ENCODE data around the gene UBE2D1. TPM values are rescaled to one million over a fixed set of nuclear protein-coding genes. Genes with fewer than 3 reads are reported as not detected.

The UBE2D1 gene
- polyA plus RNA-seq, 5 donors, result 26.8 to 45.4 (median 33.6) TPM

DNA sequence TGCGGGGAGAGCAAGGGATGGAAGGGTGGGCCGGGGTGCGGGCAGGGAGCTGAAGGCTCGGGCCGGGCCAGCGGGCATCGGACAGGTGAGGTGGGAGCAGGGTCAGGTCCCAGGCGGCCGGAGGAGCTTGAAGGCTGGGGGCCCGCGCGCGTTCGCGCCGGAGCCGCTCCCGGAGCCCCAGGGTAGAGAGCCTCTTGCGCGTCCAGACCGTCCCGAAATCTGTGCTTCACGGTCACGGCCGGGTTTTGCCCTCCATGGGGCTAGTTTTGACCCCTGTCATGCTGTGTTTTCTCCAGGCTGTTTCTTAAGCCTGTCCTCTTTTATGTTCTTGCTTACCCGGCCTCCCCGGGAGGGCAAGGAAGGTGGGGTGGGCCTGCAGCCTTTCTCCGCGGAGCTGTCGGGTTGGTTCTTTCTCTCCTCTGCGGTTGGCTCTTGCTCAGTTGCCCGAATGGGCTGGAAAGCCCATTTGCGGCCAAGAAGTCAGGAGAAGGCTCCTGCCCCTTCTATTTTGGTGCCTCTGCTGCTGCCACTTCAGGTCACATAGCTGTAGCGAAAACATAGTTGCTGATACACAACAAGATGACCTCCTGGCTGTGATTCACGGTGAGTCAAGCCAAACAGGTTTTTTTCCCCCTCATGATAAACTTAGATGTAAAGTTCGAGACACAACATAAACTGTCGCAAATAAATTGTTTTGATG, 650 bp downstream of the UBE2D1 start:
- peak in 1 of 2 donors; percentile 27 for DNase-seq

DNA sequence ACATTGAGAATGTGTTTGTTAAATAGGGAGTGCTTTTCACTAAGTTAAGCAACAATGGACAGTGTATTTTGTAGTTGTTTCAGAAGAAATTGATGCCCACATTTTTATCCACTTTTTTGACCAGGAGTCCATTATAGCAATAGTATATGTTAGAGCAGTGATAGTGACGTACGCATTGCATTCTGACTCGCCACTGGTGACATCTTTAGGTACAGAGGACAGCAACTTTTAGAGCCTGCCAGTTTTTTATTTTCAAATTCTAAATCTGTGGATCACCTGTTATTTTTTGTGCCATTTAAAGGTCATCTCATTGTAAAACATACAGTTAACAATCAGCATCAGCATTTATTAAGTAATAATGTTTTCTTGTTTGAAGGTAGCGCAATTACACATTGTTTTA, 1.4 kb downstream of the UBE2D1 start:
- DNase-seq, result no peak

DNA sequence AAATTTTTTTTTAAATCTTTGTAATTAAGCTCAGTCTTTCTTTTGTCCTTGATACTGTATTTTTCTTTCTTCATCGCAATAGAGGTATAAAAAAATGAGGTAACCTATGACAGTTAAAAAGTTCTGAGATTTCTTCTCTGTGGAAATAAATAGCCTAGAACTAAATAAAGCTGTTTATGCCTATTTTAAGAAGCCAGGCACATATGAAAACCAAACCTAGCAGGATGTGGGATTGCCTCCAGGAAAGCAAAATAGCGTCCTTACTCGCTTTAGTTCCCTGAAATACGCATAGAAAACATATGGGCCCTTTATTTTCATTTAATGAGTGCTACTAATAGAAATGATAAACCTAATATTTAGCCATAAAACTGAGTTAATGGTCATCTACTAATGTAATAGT, 6.6 kb downstream of the UBE2D1 start:
- no peak for DNase-seq

DNA sequence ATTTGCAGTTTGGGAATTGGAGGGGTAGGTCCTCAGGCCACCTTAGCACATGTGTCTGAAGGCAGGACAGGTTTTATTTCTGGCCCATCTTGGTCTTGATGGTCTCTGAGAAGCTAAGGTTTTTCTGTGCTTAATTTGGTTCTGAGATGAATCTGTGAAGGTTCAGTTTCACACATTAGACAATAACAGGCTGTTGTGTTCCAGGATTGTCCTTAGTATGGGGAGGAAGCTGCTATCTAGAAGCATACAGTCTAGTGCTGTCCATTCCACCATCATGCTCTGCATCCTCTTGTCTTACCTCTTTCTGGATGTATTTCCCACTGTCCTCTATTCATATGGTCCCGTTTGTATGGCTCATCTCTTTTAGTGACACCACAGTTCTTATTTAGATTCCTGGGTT, 7.1 kb downstream of the UBE2D1 start:
- DNase-seq, result no peak

DNA sequence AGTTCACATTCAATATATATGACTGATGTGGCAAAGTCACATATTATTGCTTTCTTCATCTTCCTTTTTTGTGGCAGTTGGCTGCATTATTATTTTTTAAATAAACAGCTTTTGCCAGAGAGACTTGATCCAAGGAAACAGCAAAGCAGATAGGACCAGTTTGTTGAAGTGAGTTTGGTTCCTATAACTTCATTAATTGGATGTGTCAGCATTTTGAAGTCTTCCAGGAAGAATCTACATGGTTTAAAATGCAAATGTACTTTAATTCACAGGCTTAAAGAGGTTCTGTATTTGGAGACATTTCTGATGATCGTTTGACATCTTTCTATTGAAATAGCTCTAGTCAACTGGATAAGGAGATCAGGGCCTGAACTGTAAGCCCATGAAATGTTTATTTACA, 13.2 kb downstream of the UBE2D1 start:
- DNase-seq, result no peak

DNA sequence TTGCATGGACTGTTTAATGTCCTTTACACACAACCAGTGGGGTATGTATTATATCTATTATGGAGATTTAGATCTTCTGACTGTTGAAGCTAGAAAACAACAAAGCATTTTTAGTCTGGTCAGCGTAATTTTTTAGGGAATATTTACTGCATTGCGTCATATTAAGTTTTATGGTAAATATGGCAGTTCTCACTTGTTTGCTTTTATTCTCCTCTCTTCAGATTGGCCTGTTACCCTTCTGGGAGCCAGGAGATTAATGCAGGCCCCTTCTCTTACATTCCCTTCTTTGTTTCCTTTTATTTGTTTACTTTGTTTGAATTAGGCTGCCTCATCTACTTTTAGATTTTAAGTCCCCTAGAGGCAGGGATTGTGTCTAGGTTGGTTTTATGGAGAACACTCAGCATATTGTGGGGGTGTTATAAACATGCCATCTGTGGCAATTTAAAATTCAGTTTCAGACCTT, 13.8 kb downstream of the UBE2D1 start:
- DNase-seq, result no peak

DNA sequence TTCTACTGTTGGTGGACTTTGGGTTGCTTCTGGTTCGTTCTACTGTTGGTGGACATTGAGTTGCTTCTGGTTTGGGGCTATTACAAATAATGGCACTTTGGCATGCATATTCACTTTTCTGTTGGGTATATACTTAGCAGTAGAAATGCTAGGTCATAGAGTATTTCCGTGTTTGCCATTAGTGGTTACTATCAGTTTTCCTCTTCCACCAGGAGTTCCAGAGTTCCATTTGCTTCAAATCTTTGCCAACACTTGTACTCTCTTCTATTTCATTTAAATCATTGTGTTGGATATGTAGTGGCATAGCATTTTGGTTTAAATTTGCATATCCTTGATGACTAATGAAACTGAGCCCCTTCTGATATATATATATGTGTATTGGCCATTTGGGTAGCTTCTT, 15.2 kb downstream of the UBE2D1 start:
- DNase-seq, result no peak

DNA sequence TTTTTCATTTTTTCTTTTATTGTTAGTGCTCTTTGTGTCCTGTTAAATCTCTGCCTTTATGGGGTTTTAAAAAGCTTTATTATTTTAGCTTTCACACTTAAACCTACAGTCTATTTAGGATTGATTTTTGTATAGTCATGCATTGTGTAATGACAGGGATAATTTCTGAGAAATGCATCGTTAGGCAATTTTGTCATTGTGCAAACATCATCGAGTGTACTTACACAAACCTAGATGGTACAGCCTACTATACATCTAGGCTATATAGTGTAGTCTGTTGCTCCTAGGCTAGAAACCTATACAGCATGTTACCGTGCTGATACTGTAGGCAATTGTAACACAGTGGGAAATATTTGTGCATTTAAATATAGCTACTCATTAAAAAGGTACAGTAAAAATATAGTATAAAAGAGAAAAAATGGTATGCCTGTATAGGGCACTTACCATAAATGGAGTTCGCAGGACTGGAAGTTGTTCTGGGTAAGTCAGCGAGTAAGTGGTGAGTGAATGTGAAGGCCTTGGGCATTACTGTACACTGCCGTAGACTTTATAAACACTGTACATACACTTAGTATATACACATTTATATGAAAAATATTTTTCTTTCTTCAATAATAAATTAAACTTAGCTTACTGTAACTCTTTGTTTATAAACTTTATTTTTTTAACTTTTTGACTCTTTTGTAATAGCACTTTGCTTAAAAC, 16.0 kb downstream of the UBE2D1 start:
- no peak for DNase-seq

DNA sequence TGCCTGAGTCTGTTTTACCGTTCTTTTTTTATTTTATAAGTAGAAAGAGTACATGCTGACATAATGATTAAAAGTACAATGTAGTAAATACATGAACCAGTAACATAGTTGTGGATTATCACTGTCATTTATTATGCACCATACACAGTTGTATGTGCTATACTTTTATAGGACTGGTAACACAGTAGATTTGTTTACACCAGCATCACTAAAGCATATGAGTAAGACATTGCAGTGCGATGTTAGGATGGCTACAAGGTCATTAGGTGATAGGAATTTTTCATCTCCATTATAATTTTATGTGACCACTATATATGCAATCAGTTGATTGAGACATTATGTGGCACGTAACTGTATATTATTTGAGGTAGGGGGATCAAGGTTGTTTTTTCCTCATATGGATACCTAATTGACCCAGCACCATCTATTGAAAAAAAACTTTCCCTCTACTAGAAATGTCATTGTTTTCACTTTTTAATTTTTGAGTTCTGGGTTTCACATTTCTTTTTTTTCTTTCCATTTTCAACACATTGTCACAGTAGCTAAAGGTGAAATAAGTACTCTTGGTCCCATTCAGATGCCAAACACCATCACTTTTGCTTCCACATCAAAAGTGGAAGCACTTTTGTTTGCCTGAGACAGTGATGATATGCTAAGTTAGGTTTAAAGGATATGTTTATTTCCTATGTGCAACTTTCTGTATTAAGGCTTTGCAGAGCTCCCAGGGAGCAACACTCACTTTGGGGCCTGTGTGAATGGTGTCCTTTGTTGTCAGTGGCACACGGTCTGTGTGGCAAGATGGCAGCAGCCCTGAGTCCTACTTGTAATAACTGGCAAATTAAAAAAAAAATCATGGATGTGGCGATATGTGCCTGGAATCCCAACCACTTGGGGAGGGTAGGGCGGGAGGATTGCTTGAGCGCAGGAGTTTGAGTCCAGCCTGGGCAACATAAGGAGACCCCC, 17.1 kb downstream of the UBE2D1 start:
- DNase-seq, result no peak

DNA sequence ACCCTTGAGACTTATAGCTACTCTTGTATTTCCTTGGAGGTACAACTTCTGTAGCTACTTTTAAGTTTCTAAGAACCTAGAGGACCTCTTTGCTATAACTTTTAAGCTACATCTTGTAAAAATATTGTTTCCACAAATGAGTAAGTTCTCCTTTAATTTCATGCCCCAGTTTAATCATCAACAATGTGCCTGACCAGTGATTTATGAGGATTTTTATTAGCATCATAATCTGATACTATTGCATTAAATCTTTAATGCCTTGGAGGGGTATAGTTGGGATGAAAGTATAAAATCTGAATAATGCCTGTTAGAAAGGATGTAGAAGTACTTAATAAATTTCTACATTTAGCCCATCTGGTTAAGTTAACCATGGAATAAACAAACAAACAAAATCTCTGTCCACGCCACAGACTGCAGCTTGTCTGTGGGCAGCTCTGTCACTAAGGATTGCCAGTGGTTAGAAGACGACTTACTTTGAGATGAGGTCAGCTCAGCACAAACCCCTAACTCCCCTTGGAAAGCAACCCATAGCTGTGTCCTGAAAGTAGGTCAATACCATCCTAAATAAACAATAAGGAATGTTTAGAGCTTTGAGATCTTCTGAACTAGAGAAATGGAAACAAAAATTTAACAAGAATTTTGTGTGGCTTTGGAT, 18.3 kb downstream of the UBE2D1 start:
- no peak for DNase-seq

DNA sequence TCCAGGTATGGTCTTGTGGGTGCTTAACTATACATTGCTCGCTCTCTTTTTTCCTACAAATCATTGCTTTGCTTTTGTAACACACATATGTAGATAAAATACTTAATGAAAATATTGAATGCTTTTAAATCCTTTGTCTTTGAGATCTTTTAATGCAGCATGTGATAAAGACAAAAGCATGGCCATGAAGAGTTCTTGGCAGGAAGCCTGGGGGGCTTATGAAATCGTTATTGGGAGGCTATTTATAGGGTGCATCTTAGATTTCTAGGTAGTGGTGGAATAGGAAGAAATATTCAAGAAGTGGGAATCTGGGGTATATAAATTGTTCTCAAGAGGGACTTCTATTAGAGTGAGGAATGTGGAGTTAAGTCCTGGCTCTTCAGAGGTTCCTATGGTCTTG, 21.9 kb downstream of the UBE2D1 start:
- DNase-seq, result no peak

DNA sequence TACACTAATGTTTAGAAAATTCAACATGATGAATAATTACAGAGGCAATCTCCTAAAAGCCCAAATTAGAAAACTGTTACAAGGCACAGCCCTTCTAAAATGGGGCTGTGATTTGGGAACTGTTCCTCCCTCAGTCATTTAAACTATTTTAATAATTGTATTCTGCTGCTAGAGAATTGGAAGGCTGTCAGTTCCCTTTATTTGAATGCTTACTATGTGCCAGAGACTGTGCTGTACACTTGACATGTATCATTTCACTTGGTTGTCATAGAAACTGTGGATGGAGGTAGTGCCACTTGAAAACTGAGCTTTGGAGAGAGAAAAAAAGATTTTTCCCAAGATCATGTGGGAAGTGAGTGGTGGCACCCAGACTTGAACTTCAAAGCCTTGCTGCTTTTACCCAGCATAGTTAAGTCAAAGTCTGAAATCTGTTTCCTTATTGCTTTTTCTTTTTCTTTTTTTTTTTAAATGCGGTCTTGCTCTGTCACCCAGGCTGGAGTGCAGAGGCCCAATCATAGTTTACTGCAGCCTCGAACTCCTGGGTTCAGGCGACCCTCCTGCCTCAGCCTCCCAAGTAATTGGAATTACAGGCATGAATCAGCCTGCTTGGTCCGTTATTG, 23.6 kb downstream of the UBE2D1 start:
- no peak for DNase-seq

DNA sequence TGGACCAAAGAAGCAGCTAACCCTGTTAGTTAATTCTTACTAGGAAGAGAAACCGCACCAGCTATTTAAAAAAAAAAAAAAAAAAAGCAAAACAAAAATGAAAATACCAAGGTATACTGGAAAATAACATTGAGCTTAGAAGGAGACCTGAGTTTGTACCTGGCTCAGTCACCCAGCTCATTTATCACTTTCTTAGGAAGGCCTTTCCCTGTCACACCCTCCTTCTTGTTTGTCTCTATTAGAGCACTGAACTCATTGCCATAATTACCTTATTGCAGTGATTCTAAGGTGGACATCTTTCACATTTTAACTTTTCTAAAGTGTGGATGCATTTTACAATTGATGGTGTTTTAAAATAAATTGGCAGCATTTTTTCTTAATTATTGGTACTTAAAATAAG, 24.1 kb downstream of the UBE2D1 start:
- no peak for DNase-seq

DNA sequence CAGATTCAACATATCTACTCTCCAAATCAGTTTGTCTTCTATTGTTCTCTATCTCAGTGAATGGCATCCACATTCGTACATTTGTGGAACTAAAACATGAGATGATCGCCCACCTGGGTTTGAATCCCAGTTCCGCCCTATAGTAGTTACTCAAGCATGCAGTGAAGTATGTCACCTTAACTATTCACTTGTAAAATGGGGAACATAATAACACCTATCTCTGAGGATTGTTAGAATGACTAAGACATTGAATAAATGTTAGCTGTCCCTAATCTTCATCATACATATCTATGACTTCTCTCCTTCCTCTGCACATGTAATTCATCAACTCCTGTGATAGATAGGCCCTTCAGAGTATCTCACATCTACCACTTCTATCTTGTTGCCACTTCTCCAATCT, 24.7 kb downstream of the UBE2D1 start:
- DNase-seq, result no peak

DNA sequence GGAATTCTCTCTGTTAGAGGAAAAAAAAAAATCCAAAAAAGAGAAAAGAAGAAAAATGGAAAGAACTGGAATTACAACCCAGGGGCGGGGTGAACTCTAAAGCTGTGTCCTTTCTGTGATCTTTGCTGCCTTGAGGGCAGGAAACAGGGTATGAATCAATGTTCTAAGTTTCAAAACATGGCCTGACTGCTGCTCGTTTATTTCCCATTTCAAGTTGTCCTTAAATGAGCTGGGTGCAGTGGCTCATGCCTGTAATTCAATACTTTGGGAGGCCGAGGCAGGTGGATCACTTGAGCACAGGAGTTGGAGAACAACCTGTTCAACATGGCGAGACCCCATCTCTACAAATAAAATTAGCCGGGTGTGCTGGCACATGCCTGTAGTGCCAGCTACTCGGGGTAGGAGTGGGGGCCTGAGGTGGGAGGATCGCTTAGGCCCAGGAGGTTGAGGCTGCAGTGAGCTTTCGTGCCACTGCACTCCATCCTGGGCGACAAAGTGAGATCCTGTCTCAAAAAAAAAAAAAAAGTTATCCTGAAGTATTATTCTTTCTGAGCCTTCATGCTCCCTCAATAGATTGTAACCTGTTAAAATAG, 25.7 kb downstream of the UBE2D1 start:
- no peak for DNase-seq

DNA sequence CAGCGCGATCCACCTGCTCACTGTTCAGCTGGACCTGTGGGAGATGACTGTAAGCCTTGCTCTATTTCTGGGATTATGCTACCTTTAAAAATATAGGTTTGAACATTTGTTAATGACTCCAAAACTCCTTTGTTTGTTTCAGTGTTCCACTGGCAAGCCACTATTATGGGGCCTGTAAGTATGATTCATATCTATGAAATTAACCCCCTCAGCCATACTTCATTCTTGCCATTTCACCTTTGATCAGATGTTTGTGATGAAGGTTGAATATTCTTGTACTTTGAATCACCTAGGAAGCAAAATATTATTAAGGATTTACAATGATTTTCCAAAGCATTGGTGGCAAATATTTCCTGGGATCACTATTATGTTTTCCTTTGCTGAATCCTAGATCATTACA, 26.5 kb downstream of the UBE2D1 start:
- DNase-seq, result no peak

DNA sequence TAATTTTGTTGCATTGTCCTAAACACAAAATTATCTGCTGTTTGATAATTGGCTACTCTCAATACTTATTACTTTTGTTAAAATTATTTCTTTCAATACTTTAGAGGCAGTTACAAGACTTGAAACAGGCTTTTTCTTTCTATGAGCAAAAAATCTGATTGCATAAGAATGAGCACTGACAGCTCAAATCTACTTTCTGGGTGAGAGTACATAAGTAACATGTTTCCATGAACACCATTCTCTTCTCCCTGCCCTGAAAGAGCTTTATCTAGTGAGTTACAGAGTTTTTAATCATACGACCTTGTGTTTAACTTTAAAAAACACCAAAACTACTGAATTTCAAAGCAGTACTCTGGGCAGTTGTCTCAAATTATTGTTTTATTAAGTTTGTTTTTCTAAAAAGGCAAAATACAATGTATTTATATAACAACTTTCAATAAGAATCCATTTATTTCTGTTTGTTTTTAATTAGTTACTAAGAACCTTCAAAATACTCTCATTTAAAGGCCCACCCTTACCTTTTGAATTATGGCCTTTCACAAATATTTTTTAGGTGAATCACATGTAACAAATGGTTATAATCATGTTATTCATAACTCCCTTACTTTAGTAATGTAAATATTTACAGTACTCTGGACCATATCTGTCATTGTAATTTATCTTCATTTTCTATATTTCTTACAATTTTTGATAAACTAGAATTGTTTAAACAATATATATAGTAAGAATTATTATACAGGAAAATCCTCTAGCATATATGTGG, 27.4 kb downstream of the UBE2D1 start:
- peak in 1 of 2 donors; percentile 14 for DNase-seq

DNA sequence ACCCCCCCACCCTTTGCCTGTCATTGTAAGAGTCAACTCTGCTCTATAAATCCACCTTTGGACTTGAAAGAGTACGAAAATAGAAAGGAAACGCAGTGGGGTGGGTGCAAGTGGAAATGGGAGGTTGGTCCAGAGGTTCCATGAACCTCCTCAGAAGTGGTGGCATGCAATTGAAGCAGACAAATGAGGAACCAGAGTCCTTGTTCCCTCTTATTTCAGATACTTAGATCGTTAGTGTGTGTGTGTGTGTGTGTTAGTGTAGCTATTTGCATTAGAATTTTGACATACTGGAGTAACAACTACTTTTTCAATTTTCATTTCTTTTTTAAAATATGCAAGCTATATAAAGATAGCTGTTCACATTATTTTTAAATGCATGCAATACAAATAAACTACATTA, 32.3 kb downstream of the UBE2D1 start:
- no peak for DNase-seq

DNA sequence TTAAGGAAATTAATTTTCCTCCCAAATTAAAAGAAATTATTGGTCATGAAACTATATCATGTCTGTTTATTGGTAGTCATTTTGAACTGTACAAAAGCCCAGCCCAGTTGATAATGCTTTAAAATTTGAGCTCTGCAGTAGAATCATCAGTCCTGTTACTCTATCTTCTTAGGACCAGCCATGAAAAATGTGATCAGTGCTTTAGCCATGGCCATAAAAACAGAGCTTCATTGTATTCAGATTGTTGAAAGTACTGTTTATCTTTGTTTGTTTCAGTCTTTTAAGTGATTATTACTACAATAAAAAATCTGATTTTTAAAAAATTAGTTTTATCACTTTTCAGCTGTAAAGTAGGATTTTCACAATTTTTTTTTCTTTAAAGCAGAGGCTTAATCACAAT, 36.7 kb downstream of the UBE2D1 start:
- no peak for DNase-seq
